GM12873 (cell line): Measurements from ENCODE around the gene RALY.

Experiments used
- CTCF ChIP-seq: IDR thresholded peaks from 2 replicates; pipeline ENCODE4 v1.5.1; 2012; ENCODE audit warnings: low read depth, mild to moderate bottlenecking, moderate library complexity, low read length, control low read depth; ENCODE audit not compliant: insufficient read depth; ENCODE audit errors: missing control alignments

The RALY gene

GRCh38 chr20:33985830-33986229 lies 7.9 kb upstream of the RALY start:
- no peak for TF ChIP-seq CTCF

GRCh38 chr20:33986560-33987216 lies 7.0 kb upstream of the RALY start:
- no peak for TF ChIP-seq CTCF

- TF ChIP-seq CTCF, result no peak
Observed at GRCh38 chr20:33990075-33990474, 3.6 kb upstream of the RALY start.

GRCh38 chr20:33991502-33991901 lies 2.2 kb upstream of the RALY start:
- TF ChIP-seq CTCF, result no peak

- TF ChIP-seq CTCF, result no peak
Observed at GRCh38 chr20:33992145-33992922, 1.4 kb upstream of the RALY start.

GRCh38 chr20:33992923-33993575 lies 662 bp upstream of the RALY start:
- no peak for TF ChIP-seq CTCF

DNA sequence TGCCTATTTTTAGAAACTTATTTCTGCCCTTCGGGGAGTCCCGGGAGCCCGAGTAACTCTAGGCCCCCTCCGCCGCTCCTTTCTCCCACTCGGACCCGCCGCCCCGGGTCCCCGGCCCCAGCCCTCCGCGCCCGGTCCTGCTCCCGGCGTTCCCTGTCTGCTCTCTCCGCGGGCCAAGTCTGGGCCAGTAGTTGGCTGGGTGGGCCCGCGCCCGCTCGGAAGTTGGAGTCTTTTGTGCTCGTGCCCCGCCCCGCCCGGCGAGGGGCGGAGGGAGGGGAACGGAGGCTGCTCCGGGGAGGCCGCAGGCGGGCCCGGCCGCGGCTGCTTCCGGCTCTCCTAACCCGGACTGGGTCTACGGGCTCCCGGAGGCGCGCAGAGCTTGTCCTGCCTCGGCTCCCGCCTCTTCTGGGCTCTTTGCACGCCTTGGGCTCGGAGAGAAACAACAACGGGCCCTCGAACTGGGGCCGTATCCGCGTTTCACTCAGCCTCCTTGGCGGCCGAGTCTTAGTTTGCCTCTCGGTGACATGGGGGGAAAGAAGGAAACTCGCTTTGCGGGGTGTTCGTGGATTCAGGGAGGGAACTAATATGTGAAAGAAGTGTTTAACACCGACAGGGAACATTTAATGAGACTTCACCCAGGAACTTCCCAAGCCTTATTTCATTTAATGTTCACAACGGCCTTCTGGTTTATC lies 657 bp downstream of the RALY start:
- TF ChIP-seq CTCF, result no peak
